Stimulated activated CD4-positive, alpha-beta T cell treated with anti-CD3 and anti-CD28 coated beads, Interleukin-2, amount 100 ng/mL, for 4 hours (primary cell): Measurements from ENCODE around the gene CIB2.

ENCODE experiments used
- DNase-seq: peaks from one replicate; pipeline ENCODE4 v3.0.0-alpha.2; 2020; ENCODE audit warnings: low read depth

The CIB2 gene

DNA sequence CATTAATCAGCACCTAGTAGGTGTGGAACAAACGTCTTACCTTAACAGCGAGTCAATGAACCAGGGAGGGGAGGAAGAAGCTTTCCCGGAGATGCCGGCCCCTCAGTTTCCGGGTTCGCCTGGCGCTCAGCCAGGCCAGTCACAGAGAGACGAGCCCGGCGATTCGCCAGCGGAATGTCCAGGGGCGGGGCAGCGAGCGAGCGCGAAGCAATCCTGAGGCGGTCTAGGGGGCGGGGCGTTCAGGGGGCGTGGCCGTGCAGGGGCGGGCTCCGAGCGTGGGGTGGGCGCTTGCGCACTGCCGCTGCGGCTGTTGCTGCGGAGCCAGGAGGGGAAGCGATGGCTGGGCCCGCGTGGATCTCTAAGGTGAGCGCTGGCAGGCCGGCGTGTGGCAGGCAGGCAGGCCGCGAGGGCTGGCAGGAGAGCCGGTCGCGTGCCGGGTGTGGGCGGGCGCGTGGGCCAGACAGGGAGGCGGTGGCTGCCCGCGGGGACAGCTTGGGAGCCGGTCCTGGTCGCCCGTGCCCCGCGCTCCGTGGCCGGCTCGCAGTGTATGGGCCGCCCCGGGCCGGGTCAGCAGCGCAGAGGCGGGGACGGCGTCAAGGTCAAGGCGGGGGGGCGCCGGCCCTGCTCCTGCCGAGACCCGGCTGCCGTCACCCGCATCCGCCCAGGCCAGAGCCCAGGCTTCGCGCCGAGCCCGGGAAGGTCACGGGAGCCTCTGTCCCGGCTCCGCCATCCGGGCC lies 18.0 kb upstream of the CIB2 start, which contains the start of gene IDH3A:
TSS of gene IDH3A (plus strand) at position 295 of the 737 bp plus-strand sequence. CDS start at position 337, 42 bp downstream.
- peak; percentile 100 for DNase-seq

DNA sequence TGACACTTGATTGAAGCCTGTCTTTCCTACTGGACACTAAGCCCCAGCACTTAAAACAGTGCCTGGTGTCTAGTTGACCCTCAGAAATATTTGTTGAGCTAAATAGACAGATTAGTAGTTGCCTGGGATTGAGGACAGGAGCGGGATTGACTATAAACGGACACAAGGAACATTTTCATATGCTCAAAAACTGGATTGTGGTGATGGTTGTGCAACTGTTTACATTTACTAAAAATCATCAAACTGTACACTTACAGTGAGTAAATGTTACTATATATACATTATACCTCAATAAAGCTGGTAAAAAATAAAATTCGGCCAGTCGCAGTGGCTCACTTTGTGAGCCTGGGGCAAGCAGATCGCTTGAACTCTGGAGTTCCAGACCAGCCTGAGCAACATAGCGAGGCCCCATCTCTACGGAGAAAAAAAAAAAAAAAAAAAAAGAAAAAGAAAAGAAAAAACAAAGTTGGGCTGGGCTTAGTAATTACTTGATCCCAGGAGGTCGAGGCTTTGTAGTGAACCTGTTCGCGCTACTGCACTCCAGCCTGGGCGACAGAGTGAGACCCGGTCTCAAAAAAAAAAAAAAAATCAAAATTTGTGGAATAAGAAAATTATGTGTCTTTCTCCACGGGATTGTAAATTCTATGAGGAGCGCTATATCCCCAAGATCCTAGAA lies 17.3 kb upstream of the CIB2 start:
- DNase-seq, result no peak

DNA sequence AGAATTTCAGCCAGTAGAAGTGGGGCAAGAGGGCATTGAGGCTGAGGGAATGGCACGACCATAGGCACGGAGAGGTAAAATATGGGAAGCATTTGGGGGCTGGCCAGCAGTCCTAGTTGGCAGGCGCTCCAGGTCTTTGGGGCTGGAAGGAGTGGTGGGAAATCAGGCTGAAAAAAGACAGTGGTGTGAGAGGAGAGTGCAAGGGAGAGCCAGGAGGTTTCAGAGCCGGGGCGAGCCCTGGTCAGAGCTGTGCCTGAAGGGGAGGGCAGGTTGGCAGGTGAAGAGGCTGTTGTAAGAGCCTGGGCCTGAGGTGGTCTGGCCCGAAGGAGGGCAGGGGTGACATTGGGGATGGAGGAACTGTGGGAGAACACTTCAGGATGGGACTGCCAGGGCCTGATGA lies 16.3 kb upstream of the CIB2 start:
- no peak for DNase-seq

DNA sequence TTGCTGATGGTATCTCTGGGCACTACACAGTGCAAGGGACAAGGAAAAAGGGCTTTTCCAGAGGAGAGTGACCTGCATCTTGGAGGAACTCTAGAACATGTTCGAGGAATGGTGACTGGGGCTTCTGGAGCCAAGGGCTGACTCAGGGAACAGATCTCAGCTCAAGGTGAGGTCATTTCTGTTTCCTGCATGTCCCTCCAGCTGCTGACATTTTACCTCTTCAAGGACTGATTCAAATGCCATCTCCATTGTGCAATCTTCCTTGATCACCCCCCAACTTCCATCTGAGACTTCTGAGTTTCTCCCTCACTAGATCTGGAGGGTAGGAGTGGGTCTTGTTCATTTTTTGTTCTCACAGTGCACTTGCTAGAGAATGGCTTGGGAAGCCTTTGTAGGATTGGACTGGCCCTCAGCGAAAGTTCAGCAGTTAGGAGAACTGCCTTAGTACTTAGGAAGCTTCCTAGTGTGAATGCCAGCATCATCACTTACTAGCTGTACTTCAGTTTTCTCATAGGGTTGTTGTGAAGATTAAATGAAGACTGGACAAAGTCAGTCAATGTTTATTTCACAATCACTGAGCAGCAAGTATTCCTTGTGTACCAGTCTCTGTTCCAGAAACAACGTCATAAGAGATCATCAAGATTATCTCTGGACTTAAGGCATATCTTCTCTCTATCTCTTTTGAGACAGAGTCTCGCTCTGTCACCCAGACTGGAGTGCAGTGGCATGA lies 15.3 kb upstream of the CIB2 start:
- no peak for DNase-seq

DNA sequence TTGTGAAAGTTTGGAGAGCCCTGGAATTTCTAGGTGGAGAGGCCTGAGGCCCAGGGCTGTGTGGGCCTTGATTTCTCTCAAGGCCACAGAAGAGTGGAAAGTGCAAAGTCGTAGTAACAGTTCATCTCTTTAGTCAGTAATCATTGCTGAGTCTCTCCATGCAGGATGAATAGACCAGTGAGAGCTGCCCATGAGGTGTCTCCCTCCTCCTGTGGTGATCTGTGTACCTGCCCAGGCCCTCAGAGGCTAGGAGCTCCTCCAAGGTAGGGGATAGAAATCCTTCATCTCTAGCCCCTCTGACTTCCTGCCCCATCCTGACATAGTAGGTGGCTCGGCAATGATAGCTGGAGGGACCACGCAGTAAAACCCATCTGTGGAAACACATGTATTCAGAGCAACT lies 11.1 kb upstream of the CIB2 start:
- no peak for DNase-seq

DNA sequence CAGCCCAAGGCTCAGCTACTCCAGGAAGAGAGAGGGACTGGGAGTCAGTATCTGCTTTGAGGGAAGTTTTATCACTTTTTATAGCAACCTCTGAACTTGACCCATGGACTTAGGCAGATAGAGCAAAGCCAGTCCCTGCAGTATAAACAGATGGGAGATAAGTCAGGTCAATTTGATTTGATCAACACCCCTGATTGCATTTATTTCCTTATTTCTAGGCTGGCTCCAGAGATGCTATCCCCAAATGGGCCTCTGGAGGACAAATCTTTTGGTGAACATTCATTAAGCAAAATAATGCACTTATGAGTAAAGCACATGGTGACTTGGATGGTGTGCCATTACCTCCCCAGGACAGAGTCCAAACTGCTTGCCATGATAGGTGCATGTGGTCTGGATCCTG lies 9.0 kb upstream of the CIB2 start:
- DNase-seq, result no peak

DNA sequence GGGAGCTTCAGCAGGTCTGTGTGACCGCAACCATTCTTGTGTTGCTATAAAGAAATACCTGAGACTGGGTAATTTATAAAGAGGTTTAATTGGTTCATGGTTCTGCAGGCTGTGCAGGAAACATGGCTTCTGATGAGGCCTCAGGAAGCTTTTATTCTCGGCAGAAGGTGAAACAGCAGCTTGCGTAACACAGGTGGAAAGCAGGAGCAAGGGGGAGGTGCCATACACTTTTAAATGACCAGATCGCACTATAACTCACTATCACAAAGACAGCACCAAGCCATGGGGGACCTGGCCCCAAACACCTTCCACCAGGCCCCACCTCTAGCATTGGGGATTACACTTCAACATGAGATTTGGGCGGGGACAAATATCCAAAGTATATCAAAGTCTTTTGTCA lies 8.3 kb upstream of the CIB2 start:
- no peak for DNase-seq

DNA sequence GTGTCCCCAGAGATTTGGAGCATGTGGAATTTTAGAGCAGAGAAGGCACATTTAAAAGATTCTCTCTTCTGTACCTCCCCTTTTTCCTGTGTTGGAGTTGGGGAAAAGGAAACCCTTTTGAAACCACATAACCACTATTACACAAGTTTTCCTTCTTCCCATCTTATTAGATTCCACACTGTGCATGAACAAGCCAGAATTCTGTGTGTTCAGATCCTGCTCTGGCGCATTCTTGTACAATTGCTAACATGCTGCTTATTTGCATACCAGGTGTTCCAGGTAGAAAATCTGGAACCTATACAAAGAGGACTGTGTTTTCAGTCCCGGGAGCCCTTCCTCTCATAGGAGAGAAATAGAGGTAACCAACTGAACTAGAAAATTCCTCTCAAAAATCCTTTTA lies 2.6 kb upstream of the CIB2 start:
- DNase-seq, result no peak

DNA sequence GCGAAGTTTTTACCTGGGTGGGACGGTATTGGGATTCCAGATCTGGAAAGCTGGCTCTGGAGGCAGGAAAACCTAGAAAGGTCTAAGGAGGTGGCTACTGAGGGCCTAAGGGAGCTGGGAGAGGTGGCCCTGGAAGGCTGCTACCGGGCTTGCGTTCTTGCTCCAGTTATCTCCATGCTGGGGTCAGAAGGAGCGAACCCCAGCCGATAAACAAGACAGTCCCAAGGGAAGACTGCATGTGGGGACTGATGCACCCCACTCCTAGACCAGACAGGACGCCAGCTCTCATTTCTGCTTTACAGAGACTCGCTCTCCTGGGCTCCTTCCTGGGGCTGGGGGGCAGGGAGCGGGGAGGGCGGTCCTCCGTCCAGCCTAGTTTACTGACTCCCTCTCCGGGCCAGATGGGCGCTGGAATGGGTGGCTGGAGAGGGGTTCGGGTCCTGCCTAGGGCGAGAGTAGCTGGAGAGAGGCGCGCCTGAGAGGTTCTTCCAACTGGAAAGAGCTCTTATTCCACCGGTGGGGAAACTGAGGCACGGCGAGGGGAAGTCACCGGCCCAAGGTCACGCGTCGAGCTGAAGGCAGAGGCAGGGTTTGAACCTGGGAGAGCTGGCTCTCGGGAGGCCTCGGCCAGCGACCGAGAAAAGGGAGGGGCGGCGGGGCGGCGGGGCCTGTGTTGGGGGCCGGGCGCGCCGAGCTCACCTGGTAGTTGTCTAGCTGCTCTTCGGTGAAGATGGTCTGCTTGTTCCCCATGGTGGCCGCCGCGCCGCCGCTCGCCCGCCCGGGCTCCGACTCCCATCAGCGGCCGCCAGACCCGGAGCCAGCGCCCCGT lies 565 bp downstream of the CIB2 start:
- DNase-seq, result peak; percentile 12

DNA sequence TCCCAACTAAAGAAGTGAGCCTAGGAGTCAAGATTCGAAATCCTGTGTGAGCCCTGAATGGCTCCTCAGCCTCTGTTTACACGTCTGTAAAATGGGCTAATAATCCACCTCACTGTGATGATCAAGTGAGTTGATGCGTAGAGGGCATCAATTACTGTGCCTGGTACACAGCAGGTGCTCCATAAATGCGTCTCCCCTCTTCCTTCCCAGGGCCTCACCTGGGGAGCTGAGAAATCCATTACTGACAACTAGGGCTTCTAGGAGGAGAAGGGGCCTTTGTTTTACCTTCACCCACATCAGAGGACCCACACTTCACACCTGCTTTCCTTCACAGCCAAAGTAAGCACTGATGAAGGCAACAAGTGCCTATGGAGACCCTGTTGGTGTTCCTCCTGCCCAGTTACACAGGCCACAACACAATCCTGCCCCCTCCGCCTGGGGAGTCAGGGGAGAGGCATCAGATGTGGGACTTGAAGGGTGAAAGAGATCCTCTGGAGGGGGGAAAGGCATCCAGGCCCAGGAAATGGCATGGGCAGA lies 1.4 kb downstream of the CIB2 start:
- no peak for DNase-seq

DNA sequence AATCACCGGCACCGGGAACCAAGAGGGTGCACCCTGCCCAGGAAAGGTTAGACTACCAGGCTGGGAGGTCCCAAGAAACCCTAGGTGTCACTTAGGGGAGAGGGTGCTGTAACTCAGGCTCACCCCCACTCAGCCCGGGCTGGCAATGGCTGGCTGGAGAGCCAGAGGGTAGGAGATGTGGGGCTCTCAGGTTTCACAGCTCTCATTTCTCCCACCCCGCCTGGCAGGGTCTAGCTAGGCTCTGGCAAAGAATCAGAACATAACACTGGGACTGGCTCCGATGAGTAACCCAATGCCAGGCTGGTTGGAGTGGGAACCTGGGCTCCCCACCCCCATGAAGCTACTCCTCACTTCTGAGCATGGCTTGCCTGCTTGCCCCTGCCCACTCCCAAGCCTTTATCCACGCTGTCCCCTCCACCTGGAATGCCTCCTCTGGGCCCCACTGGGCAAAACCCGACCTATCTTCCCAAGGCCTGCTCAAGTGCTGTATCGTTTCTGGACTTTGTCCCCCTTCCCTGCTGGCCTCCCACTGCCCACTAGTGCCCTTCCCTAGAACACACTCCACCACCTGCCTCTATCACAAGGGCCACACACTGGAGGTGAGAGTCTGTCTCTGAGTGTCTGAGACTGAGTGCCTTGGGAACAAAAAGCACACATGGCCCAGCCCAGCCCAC lies 2.0 kb downstream of the CIB2 start:
- DNase-seq, result no peak

DNA sequence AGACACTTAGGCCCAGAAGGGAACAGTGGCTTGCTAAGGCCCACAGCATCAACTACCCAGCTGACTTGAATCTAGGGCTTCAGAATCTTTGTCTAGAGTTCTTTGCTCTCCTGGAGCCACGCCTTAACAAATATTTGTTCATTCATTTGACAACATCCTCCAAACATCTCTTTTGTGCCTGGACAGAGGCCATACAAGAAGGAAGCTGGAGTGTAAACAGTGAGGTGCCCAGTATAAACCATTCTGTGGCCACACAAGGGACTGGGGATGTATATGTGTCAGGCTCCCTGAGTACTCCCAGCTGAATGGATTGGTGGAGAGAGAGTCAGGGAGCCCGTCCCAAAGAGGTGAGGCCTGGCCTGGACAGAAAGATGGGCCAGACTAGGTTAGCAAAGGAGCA lies 3.4 kb downstream of the CIB2 start:
- no peak for DNase-seq

DNA sequence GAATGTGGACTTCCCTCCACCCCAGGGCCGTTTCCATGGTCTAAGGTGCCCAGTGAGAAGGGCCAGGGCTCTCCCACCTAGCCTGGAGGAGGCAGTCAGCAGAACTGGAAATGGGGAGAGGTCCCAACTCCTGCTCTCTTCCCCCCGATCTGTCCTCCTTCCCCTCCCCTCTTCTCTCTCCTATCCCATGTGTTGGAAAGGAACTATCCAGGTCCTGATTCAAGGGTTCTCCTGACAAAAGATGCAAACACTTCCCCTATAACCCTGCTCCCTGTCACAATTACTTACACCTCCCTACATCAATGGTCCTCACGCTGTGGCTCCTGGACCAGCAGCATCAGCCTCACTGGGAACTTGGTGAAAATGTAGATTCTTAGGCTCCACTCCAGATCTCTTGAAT lies 6.0 kb downstream of the CIB2 start:
- no peak for DNase-seq

DNA sequence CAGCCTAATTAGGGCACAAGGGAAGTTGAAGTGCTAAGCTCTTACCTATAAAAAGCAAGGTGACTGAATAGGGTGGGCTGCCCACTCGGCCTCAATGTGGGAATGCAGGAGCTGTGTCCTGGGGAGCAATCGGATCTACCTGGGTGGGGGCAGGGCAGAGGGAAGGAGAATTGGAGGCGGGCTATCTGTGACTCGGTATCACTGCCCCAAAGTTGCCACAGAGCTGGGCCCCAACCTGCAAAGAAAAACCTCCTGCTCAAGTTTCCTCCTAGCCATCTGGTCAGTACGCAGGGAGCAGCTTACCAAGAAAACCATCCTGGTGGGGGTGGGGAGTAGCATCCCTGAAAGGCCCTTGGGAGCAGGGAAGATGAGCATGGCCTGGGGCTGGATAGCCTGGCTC lies 10.7 kb downstream of the CIB2 start:
- no peak for DNase-seq

DNA sequence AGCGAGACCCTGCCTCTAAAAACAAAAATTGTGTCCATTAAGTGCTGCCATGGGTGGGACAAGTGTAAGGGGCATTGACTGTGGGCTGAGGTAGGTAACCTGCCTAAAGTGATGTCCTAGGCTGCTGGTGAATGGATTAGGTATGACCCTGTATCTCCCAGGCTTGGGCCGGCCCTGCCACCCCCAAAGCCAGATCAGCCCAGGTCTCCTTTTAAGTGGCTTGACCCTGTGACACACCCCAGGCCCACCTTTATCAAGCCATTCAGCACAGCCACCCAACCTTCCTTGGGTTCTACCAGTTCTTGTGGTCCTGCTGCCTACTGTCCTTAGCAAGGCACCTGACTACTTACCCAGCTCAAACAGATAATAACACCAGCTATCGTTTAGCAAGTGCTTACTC lies 18.7 kb downstream of the CIB2 start:
- DNase-seq, result no peak

DNA sequence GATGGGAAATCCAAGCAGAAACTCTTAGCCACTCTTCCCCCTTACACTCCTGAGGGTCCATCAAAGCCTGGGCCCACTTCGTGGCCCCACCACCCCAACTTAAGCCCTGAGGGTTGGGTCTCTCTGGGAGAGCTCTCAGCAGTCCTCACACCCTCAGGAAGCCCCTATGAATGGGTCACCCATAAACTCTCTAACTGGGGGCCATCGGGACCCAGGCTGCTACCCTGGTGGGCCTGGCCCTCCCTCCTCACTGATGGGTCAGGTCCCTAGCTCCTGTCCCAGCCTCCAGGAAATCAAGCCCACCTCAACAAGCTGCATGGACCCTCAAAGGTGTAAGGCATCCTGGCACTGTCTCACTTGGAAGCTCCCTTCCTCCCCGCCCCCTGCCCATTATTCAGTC lies 19.5 kb downstream of the CIB2 start:
- DNase-seq, result no peak

DNA sequence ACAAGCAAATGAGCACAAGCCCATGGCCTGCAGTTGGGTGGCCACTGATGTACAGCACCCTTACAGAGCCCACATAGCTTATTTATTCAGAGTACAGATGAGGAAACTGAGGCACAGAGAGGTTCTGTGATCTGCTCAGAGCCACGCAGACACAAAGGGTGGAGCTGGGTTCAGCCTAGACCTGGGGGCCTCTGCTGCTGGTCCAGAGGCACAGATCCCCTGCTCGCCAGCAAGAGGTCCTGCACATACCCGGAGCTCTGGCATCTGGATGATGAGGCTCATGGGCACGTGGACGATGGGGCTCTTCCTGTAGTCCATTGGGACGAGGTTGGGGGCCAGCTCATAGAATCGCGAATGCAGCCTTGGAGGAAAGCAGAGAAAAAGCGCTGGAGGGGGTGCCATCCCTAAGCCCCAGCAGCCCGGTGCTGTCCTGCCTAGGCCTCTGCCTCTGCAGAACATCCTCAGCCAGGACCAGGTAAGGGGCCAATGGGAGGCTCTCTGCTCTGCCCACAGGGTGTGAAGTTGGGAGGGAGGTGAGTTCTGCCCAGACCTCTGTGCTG lies 20.2 kb downstream of the CIB2 start:
- no peak for DNase-seq

DNA sequence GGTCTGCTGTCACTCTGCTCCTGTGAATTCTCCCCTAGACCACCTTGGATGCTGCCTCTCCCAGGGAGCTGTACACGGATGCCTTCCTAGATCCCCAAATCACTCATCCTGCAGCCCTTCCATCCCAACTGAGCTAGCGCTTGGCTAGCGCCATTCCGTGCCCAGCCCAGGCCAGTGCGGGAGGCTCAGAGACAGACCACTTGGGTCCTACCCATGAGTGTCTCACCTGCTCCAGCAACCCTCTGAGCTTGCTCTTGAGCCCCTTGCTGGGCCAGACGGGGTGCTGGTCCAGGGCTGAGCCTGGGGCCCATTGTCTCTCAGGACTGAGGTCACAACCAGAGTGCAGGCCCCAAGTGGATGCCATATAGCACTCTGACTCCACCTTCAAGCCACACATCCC lies 21.1 kb downstream of the CIB2 start:
- DNase-seq, result no peak

DNA sequence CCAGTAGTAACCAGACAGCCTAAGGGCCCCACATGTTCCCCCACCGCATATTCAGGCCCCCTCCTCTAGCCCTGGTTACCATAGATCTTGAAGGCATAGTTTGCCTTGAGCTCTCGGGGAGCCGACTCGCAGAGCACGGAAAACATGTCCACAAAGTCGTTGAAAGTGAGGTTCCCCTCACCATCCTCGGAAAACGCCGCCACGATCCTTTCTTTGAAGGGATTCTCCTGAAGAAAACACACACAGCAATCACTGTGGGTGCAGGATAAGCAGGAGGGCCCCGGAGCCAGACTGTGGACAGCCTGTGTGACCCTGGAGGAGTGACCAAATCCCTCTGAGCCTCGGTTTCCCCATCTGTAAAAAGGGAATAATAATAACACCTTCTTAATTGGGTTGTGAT lies 22.1 kb downstream of the CIB2 start:
- no peak for DNase-seq

DNA sequence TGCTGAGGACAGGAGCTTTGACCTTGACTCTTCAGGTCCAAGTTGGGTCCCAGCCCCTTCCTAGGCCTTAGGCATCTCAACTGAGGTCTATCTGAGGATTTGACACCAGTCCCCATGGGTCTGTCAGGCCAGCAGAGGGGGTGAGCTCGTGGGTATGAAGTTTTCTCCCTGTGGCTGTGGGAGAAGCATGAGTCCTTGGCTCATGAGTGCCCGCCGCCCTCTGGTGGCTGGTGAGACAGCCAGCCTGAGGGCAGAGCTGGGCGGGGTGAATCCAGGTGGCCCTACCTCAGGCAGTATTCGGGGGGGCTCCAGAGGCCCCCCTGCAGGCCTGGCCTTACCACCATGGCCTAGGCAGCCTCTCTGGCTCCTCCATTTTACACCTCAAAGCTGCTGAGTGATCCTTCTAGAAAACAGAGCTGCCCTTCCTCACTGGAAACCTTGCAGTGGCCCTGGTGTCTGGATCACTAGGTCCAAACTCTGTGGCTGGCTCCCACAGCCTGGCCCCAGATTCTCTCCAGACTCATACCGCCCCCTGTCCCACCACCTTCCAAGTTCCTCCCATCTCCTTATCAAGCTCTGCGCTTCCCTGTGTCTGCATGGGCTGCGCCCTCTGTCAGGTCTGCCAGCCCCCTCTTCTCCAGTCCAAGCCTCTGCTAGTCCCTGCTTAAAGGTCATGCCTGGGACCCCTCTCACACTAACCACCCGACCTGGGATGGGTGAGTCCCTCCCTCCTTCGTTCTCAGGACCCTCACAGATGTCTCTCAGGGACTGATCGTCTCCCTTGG lies 22.8 kb downstream of the CIB2 start:
- peak; percentile 79 for DNase-seq
